GM19467 (cell line): ENCODE results near the gene ZNF205.
"Not testable (repeated sequence)": the region's sequence is repeated elsewhere in the genome, so short reads cannot be mapped to it uniquely, and the experiment has no call there.

Experiments
- ATAC-seq: cut with Tn5 transposase; IDR thresholded peaks from one replicate; pipeline ENCODE4 v1.9.1; 2021; ENCODE audit warnings: mild to moderate bottlenecking, moderate library complexity; ENCODE audit not compliant: unreplicated experiment

Gene ZNF205

GRCh38 chr16:3165111-3165822, 52.9 kb downstream of the ZNF205 start:
- ATAC-seq: no peak

GRCh38 chr16:3166505-3166886, 54.1 kb downstream of the ZNF205 start:
- ATAC-seq: no peak

- ATAC-seq: not testable (repeated sequence)
Measured at GRCh38 chr16:3168729-3169128, 56.3 kb downstream of the ZNF205 start.
